Skeletal muscle tissue (tissue), 4 donors: Measurements from ENCODE around the gene RNH1. TPM values are rescaled to one million over a fixed set of nuclear protein-coding genes. Genes with fewer than 3 reads are reported as not detected.

Experiments used
- H3K27ac ChIP-seq: one replicate; pipeline ENCODE4 v1.7.0; 2013; ENCODE audit warnings: mild to moderate bottlenecking, low read depth, low read length, inconsistent platforms
- H3K27me3 ChIP-seq, 3 donors: one replicate each; pipeline ENCODE4 v1.7.0; 2013; ENCODE audit warnings: low read length in 3 of 3; ENCODE audit not compliant: control insufficient read depth in 3 of 3, insufficient read depth in 3 of 3
- H3K36me3 ChIP-seq, 3 donors: one replicate each; pipeline ENCODE4 v1.7.0; 2013; ENCODE audit warnings: low read length in 3 of 3; ENCODE audit not compliant: control insufficient read depth in 3 of 3, insufficient read depth in 3 of 3
- H3K4me1 ChIP-seq, 3 donors: one replicate each; pipeline ENCODE4 v1.7.0; 2013; ENCODE audit warnings: low read length in 3 of 3, mild to moderate bottlenecking in 3 of 3; ENCODE audit not compliant: control insufficient read depth in 3 of 3, insufficient read depth in 3 of 3
- H3K4me3 ChIP-seq, 3 donors: one replicate each; pipeline ENCODE4 v1.7.0; 2013; ENCODE audit warnings: low read length in 3 of 3
- H3K9ac ChIP-seq, 3 donors: one replicate each; pipeline ENCODE4 v1.7.0; 2013; ENCODE audit warnings: low read length in 3 of 3, mild to moderate bottlenecking in 3 of 3, moderate library complexity in 2 of 3, low read depth in 1 of 3
- H3K9me3 ChIP-seq, 3 donors: one replicate each; pipeline ENCODE4 v1.7.0; 2013; ENCODE audit warnings: low read length in 3 of 3; ENCODE audit not compliant: control insufficient read depth in 3 of 3
- total RNA-seq: library from RNA; depleted of rRNA; stranded (reverse); fragments of >200 nt; gene quantifications from one replicate; pipeline ENCODE4 v1.2.3, GENCODE V29; 2014
- donor health status: Osteomylitis.

The RNH1 gene
- total RNA-seq, 1 donor from 2014 or later, result 84.5 TPM

DNA sequence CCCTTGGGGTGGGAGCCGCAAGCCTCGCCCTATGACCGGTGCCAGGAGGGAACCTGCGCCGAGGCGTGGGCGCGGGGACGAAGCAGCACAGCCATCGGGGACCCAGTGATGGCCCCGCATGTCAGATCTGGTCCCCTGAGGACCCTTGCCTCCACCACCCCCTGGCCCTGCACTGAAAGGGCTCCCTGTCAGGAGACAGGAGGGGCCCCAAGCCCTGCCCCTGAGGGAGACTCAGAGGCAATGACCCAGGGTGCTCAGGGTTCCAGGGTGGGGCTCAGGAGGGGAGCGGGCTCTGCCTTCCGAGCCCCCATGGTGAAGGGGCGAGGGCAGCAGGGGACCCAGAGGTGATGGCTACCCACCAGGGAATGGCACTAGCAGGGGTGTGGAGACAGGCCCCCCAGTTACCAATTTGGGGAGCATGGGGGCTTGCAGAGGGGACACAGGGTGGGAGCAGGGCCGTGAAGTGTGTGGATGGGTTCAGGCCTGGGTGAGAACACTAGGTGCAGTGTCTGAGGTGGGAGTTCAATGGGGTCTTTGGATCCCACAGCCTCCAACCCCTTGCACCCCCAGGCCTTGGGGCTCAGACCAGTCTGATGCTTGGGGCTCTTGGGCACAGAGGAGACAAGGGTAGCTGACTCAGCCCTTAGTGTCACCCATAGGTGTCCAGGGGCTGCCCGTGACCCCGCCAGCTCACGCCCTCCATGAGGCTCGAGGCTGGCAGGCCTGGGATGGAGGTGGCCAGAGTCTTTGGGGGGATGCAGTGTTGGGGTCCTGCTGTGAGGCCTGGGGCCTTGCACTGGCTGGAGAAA is 30.8 kb upstream of the RNH1 start:
- peak overlapping the region in 2 of 3 donors; percentile 14 to 61 for H3K4me3 ChIP-seq
- peaks cover 26 to 36% (median 36%) of the 10 kb centered on the region in 3 donors for H3K4me1 ChIP-seq
- H3K9me3 ChIP-seq, result no peaks in the 10 kb centered on the region
- H3K27me3 ChIP-seq, result peaks cover 0 to 30% (median 25%) of the 10 kb centered on the region in 3 donors
- no peak overlapping the region for H3K27ac ChIP-seq
- peaks cover 4 to 9% (median 8%) of the 10 kb centered on the region in 3 donors for H3K36me3 ChIP-seq
- peak overlapping the region; percentile 10 to 57 (median 23) for H3K9ac ChIP-seq

DNA sequence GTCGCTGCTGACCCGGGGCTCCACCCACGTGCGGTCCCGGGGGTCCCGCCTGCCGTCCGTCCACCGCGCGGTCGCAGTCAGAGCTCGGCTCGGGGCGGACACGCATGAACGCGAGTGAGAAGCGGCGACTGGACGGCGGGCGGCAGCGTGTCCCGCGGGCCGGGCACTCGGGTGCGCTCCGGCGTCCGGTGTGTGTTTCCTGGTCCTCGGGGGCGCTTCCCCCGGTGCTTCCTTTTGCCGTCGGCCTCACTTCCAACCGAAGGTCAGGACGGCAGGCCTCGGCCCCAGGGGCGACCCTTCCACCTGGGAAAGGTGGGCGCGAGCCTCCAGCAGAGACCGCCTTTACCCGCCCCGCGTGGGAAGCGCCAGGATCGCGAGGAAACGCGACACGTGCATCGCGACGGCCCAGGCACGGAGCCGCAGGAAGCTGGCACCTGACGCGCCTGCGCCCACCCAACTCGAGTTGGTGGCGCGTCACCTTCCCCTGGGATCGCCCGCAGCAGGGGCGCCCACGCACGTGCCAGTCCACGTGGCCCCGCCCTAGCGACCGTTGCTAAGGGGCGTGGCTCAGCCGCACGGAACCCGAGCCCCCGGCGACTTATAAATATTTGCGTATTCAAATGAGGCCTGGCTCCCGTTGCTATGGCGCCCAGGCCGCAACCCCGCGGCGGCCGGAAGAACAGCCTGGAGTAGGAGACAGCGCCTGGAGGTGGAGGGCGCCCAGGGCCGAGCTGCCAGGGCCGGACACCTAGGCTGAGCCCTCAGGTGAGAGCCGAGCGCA is 30.0 kb upstream of the RNH1 start, which contains the start of gene LRRC56:
LRRC56 (plus strand) TSS at position 687 of the 781 bp plus-strand sequence. CDS start 3,158 bp downstream, outside the sequence.
- H3K4me1 ChIP-seq, result peaks cover 26 to 41% (median 36%) of the 10 kb centered on the region in 3 donors
- peaks cover 0 to 30% (median 25%) of the 10 kb centered on the region in 3 donors for H3K27me3 ChIP-seq
- peaks cover 11 to 17% (median 15%) of the 10 kb centered on the region in 3 donors for H3K36me3 ChIP-seq
- peak within 1 kb of the TSS; percentile 14 to 61 (median 56) for H3K4me3 ChIP-seq
- peak within 1 kb of the TSS; percentile 10 to 57 (median 23) for H3K9ac ChIP-seq
- no peaks in the 10 kb centered on the region for H3K9me3 ChIP-seq
- H3K27ac ChIP-seq, result no peak within 1 kb of the TSS

DNA sequence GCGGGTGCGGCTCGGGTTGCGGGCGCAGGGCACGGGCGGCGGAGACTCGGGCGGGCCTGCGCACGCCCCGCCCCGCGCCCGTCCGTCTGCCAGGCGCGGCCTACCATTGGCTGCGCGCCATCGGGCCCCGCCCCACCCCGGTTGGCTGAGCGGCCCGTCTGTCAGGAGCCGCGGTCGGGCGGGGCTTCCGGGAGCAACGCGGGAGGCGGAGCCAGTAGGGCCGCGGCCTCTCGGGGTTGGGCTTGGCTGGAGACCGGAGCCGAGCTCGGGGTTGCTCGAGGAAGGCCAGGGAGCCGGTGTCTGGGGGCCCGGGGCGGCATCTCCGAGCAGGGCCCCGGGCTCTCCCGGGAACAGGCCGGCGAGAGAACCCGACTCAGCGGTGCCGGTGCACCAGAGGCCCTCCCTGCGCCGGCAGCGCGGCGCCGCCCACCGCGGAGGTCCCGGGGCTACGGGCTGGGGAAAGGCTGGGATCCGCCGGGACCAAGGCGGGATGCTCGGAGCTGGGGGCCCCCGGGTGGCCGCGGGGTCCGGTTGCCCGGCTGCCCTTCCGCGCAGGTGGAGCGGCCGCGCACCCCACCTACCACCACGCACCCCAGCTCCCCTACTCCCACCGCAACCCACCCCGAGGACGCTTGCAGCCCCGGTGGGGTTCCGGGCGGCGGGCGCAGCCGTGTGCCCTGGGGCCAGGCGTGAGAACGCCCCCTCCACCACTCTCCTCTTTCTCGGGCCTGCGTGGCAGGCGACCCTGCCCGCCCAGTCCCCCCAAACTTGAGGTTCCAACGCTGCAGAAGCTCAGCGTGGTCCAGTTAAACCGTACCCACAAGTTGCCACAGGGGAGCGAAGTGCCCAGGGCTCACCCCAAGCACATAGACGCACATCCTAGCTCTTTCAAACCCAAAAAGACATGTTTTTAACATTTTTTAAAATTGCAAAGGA is 28.7 kb upstream of the RNH1 start, which contains the start of gene HRAS:
HRAS (minus strand) TSS at position 58 of the 936 bp plus-strand sequence.
- Histone ChIP-seq H3K4me1 (peaks cover 26 to 41% (median 36%) of the 10 kb centered on the region in 3 donors), H3K9me3 (no peaks in the 10 kb centered on the region), H3K36me3 (peaks cover 18 to 25% (median 22%) of the 10 kb centered on the region in 3 donors), H3K9ac (peak within 1 kb of the TSS; percentile 84 to 93 (median 91)), H3K27ac (peak within 1 kb of the TSS; percentile 88), H3K4me3 (peak within 1 kb of the TSS; percentile 50 to 83 (median 81)), H3K27me3 (peaks cover 0 to 26% (median 25%) of the 10 kb centered on the region in 3 donors)

DNA sequence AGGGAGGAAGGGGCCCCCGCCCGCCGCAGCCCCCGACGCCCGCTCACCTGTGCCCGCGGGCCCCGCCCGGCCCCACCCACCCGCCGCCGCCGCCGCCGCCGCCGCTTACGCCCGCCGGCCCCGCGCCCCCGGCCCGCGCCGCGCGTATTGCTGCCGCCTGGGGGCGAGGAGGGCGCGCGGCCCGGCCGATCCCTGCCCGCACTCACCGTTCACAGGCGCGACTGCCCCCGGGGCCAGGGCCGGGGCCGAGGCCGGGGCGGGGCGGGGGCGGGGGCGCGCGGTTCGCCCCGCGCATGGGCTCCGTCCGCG is 28.1 kb upstream of the RNH1 start:
- Histone ChIP-seq H3K9me3 (no peaks in the 10 kb centered on the region), H3K4me3 (peak overlapping the region in 2 of 3 donors; percentile 81 to 83), H3K27ac (peak overlapping the region; percentile 88), H3K27me3 (peaks cover 0 to 25% (median 25%) of the 10 kb centered on the region in 3 donors), H3K36me3 (peaks cover 18 to 25% (median 22%) of the 10 kb centered on the region in 3 donors), H3K4me1 (peaks cover 26 to 41% (median 36%) of the 10 kb centered on the region in 3 donors), H3K9ac (peak overlapping the region in 1 of 3 donors; percentile 93)

DNA sequence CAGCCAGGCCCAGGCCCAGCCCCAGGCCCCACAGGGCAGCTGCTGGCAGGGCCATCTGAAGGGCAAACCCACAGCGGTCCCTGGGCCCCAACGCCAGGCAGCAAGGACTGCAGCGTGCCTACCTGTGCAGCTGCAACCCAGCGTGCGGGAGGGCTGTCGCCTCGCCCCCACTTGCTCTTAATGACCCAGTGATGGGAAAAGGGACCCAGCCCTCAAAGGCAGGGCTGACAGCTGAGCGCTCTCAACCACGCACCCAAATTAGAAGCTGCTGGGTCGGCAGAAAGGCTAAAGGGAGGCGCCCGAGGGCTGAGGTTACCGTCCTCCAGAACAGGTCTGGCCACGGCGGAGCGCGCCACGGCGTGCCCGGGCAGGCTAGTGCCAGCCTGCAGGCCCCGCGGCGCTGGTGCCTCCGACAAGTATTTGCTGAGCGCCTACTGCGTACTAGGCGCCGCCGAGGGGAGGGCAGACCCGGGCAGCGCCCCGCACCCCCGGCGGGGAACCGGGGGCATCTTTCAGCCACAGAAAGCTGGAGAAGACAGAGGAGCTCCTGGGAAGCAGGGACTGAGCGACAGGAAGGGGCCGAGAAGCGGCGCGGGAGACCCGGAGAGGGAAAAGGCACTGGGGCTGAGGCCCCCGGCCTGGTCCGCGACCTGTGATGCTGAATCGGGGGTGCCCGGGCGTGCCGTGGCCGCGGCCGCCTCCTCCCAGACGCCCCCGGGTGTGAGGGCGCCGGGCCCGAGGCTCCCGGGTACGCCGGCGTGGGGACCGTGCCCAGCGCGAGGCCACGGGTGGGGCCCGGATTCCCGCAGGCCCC is 27.6 kb upstream of the RNH1 start:
- Histone ChIP-seq H3K27me3 (peaks cover 0 to 25% (median 20%) of the 10 kb centered on the region in 3 donors), H3K27ac (peak overlapping the region; percentile 88), H3K4me1 (peaks cover 26 to 41% (median 37%) of the 10 kb centered on the region in 3 donors), H3K4me3 (peak overlapping the region; percentile 50 to 83 (median 81)), H3K36me3 (peaks cover 18 to 25% (median 22%) of the 10 kb centered on the region in 3 donors), H3K9ac (peak overlapping the region; percentile 84 to 93 (median 91)), H3K9me3 (no peaks in the 10 kb centered on the region)

DNA sequence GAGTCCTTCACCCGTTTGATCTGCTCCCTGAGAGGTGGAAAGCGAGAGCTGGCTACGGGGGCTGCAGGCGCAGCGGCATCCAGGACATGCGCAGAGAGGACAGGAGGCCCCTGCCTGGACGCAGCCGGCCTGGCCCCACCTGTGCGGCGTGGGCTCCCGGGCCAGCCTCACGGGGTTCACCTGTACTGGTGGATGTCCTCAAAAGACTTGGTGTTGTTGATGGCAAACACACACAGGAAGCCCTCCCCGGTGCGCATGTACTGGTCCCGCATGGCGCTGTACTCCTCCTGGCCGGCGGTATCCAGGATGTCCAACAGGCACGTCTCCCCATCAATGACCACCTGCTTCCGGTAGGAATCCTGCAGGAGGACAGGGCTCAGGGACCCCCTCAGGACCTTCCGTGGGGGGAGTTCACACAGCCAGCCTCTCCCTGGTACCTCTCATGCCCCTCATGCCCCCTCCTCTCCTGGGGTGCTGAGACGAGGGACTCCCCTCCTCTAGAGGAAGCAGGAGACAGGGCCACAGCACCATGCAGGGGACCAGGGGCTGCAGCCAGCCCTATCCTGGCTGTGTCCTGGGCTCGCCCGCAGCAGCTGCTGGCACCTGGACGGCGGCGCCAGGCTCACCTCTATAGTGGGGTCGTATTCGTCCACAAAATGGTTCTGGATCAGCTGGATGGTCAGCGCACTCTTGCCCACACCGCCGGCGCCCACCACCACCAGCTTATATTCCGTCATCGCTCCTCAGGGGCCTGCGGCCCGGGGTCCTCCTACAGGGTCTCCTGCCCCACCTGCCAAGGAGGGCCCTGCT is 26.7 kb upstream of the RNH1 start:
- peaks cover 18 to 25% (median 22%) of the 10 kb centered on the region in 3 donors for H3K36me3 ChIP-seq
- no peaks in the 10 kb centered on the region for H3K9me3 ChIP-seq
- peaks cover 0 to 22% (median 17%) of the 10 kb centered on the region in 3 donors for H3K27me3 ChIP-seq
- H3K4me3 ChIP-seq, result peak overlapping the region; percentile 50 to 83 (median 81)
- peak overlapping the region; percentile 88 for H3K27ac ChIP-seq
- H3K9ac ChIP-seq, result peak overlapping the region; percentile 84 to 93 (median 91)
- H3K4me1 ChIP-seq, result peaks cover 32 to 49% (median 45%) of the 10 kb centered on the region in 3 donors

DNA sequence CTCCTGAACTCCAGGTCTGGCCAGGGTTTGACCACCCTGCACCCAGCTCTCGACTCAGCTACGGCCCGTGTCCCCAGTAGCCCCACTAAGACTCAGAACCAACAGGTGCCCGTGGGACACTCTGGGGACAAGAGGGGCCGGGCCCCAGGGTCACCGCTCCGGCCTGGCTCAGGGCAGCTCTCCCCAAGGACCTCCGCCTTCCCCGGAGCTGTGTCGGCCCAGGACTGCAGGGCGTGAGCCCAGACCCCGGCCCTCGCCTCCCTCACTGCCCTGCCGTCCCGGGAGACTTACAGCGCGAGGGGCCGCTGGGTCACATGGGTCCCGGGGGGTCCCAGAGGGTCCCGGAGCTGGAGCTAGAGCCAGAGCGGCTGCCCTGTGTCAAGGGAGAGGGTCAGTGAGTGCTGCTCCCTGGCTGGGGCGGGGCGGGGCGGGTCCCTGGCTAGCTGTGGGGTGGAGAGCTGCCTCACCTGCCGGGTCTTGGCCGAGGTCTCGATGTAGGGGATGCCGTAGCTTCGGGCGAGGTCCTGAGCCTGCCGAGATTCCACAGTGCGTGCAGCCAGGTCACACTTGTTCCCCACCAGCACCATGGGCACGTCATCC is 26.0 kb upstream of the RNH1 start:
- Histone ChIP-seq H3K27me3 (peaks cover 0 to 15% (median 10%) of the 10 kb centered on the region in 3 donors), H3K36me3 (peaks cover 18 to 25% (median 22%) of the 10 kb centered on the region in 3 donors), H3K4me1 (peaks cover 33 to 54% (median 50%) of the 10 kb centered on the region in 3 donors), H3K4me3 (no peak overlapping the region), H3K9ac (no peak overlapping the region), H3K27ac (no peak overlapping the region), H3K9me3 (no peaks in the 10 kb centered on the region)

DNA sequence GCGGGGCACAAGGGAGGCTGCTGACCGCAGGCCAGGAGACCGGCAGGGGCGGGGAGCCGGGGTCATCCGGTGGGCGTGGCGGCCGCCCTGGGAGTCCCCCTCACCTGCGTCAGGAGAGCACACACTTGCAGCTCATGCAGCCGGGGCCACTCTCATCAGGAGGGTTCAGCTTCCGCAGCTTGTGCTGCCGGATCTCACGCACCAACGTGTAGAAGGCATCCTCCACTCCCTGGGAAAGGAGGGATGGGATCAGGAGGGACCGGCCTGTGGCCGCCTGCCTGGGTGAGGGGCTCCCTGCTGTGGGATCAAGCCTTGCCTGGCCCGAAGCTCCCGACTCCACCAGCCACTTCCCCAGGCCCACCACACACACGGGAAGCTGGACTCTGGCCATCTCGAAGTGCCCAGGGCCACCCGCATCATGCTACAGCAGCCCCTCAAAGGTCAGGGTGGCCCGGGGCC is 25.5 kb upstream of the RNH1 start:
- peaks cover 31 to 48% (median 44%) of the 10 kb centered on the region in 3 donors for H3K4me1 ChIP-seq
- peaks cover 18 to 25% (median 22%) of the 10 kb centered on the region in 3 donors for H3K36me3 ChIP-seq
- no peak overlapping the region for H3K4me3 ChIP-seq
- no peaks in the 10 kb centered on the region for H3K9me3 ChIP-seq
- no peak overlapping the region for H3K9ac ChIP-seq
- H3K27ac ChIP-seq, result no peak overlapping the region
- H3K27me3 ChIP-seq, result peaks cover 0 to 10% (median 5%) of the 10 kb centered on the region in 3 donors
